Astrocyte of the spinal cord (primary cell): ENCODE data around the gene HPCAL1.
A peak's percentile ranks its signal among the peaks of the same experiment; 100 is the strongest.

ENCODE experiments used
- DNase-seq: peaks from one replicate; pipeline ENCODE4 v3.0.0; 2011; ENCODE audit warnings: low read depth, low spot score
- H3K4me3 ChIP-seq: 2 replicates; pipeline ENCODE4 v1.5.1; 2011; ENCODE audit warnings: low read depth, mild to moderate bottlenecking, low read length, moderate library complexity
- in situ Hi-C: cut with HindIII; loops from 2 replicates; pipeline ENCODE4 v1.10.0; 2017; ENCODE audit warnings: low sequenced_read_pairs
- TF ChIP-seq, protein P1 (sequence below): IDR thresholded peaks from 2 replicates; pipeline ENCODE4 v1.5.1; 2012; ENCODE audit warnings: low read depth, mild to moderate bottlenecking, low read length, inconsistent platforms

HPCAL1 gene

DNA sequence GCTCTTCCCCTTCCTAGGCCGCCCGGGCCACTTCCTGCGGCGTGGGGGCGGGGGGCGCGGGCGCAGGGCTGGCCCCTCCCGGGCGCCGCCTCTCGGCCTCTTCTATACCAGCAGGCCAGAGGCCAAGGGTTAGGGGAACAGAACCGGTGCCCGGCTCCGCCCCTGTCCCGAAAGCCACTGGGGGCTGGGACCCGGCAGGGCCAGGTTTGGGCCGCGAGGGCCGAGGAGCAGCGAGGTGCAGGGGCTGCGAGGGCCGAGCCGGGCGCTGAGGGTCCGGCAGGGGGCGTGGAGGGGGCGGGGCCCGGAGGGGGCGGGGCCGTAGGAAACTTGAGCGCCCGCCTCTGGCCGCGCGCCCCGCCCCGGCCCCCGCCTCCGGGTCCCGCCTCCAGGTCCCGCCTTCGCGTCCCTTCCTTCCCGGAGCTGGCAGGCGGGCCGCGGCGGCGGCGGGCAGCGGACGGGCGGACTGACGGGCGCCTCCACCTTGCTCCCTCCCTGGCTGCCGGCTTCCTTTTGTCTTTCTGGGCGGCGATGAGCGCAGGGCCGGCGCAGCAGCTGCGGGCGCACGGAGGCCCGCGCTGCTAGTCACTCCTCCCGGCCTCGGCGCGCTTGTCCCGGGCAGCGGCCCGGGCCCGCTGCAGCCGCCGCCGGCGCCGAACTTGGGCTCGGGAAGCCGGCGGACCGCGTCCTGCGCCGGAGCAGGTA lies at the start of gene HPCAL1:
Gene HPCAL1, plus strand, starts transcription at position 426 of the 702 bp plus-strand sequence. CDS start 116,854 bp downstream, outside the sequence.
- in situ Hi-C loops, result no loop called here
- peak within 1 kb of the TSS; percentile 65 for H3K4me3 ChIP-seq
- TF ChIP-seq, protein P1, sequence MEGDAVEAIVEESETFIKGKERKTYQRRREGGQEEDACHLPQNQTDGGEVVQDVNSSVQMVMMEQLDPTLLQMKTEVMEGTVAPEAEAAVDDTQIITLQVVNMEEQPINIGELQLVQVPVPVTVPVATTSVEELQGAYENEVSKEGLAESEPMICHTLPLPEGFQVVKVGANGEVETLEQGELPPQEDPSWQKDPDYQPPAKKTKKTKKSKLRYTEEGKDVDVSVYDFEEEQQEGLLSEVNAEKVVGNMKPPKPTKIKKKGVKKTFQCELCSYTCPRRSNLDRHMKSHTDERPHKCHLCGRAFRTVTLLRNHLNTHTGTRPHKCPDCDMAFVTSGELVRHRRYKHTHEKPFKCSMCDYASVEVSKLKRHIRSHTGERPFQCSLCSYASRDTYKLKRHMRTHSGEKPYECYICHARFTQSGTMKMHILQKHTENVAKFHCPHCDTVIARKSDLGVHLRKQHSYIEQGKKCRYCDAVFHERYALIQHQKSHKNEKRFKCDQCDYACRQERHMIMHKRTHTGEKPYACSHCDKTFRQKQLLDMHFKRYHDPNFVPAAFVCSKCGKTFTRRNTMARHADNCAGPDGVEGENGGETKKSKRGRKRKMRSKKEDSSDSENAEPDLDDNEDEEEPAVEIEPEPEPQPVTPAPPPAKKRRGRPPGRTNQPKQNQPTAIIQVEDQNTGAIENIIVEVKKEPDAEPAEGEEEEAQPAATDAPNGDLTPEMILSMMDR, result peak; percentile 54
- DNase-seq, result peak; percentile 85

DNA sequence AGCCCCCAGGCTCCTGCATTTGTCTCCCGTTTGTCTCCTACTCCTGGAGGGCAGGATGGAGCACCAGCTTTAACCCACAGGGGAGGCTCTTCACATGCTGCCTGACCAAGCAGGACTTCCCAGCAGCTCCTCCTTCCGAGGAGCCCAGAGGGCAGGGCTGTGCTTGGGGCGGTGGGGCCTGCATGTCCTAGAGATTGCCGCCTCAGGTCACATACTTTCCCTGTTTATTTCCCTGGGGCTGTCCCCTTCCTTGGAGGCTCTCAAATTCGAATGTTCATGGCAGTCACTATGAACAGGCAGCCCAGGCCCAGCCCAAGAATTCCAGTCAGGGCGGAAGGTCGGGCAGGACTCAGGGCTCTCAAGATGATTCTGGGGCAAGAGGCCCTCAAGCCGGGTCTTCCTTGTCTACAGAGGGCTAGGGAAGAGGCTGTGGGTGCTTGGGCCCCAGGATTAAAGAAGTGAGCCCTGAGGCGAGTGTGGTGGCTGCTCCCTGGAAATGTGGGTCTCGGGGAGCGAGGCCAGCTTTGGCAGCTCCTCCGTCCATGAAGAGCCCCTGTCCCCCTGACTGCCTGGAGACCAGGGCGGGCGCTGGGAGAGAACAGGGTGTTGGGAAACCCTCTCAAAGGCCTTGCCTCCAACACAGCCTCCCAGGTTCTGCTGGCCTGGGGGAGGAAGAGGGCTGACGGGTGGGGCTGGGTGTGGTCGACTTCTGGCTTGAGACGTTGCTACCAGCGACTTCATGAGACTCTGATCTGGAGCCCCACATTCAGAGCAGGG lies 48.9 kb upstream of the HPCAL1 start:
- TF ChIP-seq, protein P1, result no peak
- in situ Hi-C loops, result no loop called here
- no peak for DNase-seq
- H3K4me3 ChIP-seq, result no peak overlapping the region

DNA sequence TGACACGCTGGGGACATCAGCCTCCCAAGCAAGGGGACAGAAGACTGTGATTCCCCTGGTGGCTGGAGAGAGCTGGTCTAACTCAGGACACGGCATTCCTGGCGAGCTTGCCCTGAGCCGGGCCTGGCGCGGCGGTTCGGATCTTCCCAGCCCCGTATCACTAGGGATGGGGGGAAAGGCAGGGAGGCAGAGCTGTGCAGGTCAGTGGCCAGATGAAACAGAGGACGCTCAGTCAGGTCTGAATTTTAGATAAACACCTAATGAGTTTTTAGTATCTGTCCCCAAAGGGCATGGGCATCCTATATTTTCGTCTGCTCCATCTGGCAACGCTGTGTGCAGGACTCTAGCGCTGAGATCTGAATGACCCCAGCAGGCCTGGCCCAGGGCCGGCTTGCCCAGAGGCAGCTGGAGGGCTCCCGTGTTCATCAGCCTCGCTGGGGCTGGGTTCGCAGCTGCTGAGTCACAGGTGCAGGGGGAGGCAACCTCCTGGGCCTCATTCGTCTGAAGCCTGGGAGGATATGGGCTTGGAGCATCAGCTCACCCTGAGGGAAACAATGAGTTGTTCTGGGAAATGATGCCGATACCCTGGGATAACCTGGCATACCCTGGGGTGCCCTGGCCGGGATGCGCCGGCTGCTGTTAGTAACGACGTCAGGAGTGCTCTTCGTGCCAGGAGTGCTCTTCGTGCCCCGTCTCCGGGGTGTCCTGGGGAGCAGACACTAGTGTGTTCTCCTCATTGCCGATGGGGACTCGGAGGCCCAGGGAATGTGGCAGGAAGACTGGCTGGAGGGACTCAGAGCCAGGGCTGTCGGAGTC lies 48.1 kb upstream of the HPCAL1 start:
- in situ Hi-C loops, result no loop called here
- H3K4me3 ChIP-seq, result no peak overlapping the region
- DNase-seq, result peak; percentile 28
- TF ChIP-seq, protein P1, result no peak

DNA sequence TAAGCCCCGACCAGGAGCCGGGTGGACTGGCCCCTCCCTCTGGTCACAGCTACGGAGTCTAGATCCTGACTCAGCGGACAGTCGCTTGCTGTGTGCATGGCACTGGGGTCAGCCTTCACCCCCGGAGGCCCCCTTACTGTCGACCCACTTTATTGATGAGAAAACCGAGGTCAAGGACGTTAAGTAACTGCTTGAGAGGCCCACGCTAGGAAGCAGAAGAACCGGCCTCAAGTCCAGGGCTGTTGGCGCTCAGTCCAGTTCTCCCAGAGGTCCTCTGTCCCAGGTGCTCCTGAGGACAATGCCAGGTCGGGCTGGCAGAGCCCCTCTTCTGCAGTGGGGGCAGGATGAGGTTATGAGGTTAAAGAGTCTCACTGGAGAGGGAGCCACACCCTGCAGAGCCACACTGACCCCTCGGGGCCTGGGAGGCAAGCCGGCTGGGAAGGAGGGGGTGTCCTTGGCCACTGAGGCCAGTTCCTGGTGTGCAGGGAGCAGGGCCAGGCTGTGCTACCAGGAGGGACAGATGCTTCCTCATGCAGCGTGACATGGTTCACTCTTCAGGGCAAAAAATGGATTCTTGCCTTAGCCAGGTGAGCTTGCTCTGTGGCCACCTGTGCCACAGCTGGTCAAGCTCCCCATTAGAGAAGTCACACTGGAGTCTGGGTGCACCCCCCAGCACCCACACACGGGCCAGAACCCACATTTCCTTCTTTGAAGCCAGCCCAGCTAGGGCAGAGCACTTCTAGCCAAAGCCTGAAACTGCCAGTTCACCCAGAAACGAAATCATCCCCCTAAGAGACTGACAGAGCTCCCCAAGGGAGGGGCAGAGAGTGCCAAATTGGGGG lies 47.3 kb upstream of the HPCAL1 start:
- no peak for DNase-seq
- no peak overlapping the region for H3K4me3 ChIP-seq
- in situ Hi-C loops, result no loop called here
- TF ChIP-seq, protein P1, result no peak

DNA sequence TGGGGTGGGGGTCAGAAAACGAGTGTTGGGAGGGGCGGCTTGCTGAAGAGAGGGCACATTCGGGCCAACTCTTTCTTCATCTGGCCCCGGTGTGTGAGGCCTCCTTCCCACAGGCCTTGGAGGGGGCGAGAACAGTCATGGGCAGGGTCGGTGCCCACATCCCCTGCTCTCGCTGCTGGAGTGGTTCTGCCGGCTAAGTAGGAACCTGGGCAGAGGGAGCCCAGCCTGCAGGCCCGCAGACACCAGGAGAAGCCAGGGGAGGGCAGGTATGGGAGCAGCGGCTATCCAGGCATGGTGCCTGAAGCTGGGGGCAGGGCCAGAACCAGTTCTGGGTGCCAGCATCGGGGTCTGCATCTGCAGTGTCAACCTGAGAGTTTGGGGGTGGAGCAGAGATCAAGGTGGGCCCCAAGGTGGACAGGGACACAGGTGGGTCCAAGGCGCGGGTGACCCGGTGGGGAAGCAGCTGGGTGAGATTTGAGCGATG lies 46.6 kb upstream of the HPCAL1 start:
- in situ Hi-C loops, result no loop called here
- H3K4me3 ChIP-seq, result no peak overlapping the region
- TF ChIP-seq, protein P1, result no peak
- no peak for DNase-seq
